Measurements from ENCODE around the gene RING1.

Gene RING1

GRCh38 chr6:33208091-33208967 lies at the start of gene RING1:
Gene RING1 (plus strand): TSS chr6:33208500. CDS start chr6:33208823, 323 bp downstream.
- peak; percentile 94 for DNase-seq (ENCODE audit: low spot score)
- FAIRE-seq: no peak

- FAIRE-seq (no peak), DNase-seq (ENCODE audit: low spot score) (no peak)
Measured at GRCh38 chr6:33160096-33160495, 48.2 kb upstream of the RING1 start.

GRCh38 chr6:33160728-33161344 lies 47.5 kb upstream of the RING1 start:
- DNase-seq (ENCODE audit: low spot score) (peak; percentile 85), FAIRE-seq (no peak)

- FAIRE-seq (peak; percentile 76), DNase-seq (ENCODE audit: low spot score) (peak; percentile 90)
Measured at GRCh38 chr6:33161354-33162331, 46.7 kb upstream of the RING1 start.

GRCh38 chr6:33163540-33163939 lies 44.8 kb upstream of the RING1 start:
- no peak for DNase-seq (ENCODE audit: low spot score)
- FAIRE-seq: no peak

- DNase-seq (ENCODE audit: low spot score): no peak
- FAIRE-seq: no peak
Measured at GRCh38 chr6:33164176-33164575, 44.1 kb upstream of the RING1 start.

GRCh38 chr6:33164665-33165373 lies 43.5 kb upstream of the RING1 start:
- FAIRE-seq (no peak), DNase-seq (ENCODE audit: low spot score) (no peak)

- FAIRE-seq (no peak), DNase-seq (ENCODE audit: low spot score) (no peak)
Measured at GRCh38 chr6:33165581-33166258, 42.6 kb upstream of the RING1 start.

- DNase-seq (ENCODE audit: low spot score) (no peak), FAIRE-seq (no peak)
Measured at GRCh38 chr6:33166363-33166762, 41.9 kb upstream of the RING1 start.

GRCh38 chr6:33166811-33167210 lies 41.5 kb upstream of the RING1 start:
- FAIRE-seq (no peak), DNase-seq (ENCODE audit: low spot score) (no peak)

GRCh38 chr6:33167374-33168283 lies 40.7 kb upstream of the RING1 start:
- FAIRE-seq (no peak), DNase-seq (ENCODE audit: low spot score) (no peak)

GRCh38 chr6:33168284-33168601 lies 40.1 kb upstream of the RING1 start:
- no peak for DNase-seq (ENCODE audit: low spot score)

GRCh38 chr6:33168639-33169038 lies 39.7 kb upstream of the RING1 start:
- no peak for FAIRE-seq
- DNase-seq (ENCODE audit: low spot score): no peak

More at GRCh38 chr6:33168284-33168601, 40.1 kb upstream of the RING1 start:
- no peak for FAIRE-seq

- FAIRE-seq: no peak
- no peak for DNase-seq (ENCODE audit: low spot score)
Measured at GRCh38 chr6:33169291-33170175, 38.8 kb upstream of the RING1 start.

GRCh38 chr6:33170176-33171015 lies 37.9 kb upstream of the RING1 start:
- no peak for FAIRE-seq
- no peak for DNase-seq (ENCODE audit: low spot score)

- DNase-seq (ENCODE audit: low spot score): no peak
- FAIRE-seq: no peak
Measured at GRCh38 chr6:33171016-33171879, 37.1 kb upstream of the RING1 start.
